Endometrium (tissue), 2 donors: ENCODE results near the gene FAM229B.
"Not testable (repeated sequence)": the region's sequence is repeated elsewhere in the genome, so short reads cannot be mapped to it uniquely, and the experiment has no call there.

Experiments used
- FAIRE-seq: peaks from 2 replicates; lab custom pipeline; 2012; peaks lifted over from hg19 to GRCh38; lab: Jason Lieb, UNC
- donor health status: control.
- donor health status: control.

Gene FAM229B

GRCh38 chr6:112087136-112087911, at the start of gene FAM229B, which contains the start of gene TUBE1:
Gene FAM229B (plus strand): TSS chr6:112087591. CDS start chr6:112099284, 11,693 bp downstream.
Gene TUBE1 (minus strand): TSS chr6:112087482. CDS start chr6:112087434, 48 bp downstream.
- FAIRE-seq: peak; percentile 68

- FAIRE-seq: no peak
Measured at GRCh38 chr6:112037783-112038216, 49.6 kb upstream of the FAM229B start.

GRCh38 chr6:112038268-112038667, 49.1 kb upstream of the FAM229B start:
- no peak for FAIRE-seq

GRCh38 chr6:112038756-112039430, 48.5 kb upstream of the FAM229B start:
- no peak for FAIRE-seq

- FAIRE-seq: no peak
Measured at GRCh38 chr6:112039431-112039770, 48.0 kb upstream of the FAM229B start.

GRCh38 chr6:112040956-112041355, 46.4 kb upstream of the FAM229B start:
- peak; percentile 59 for FAIRE-seq

- FAIRE-seq: no peak
Measured at GRCh38 chr6:112041535-112041934, 45.9 kb upstream of the FAM229B start.

GRCh38 chr6:112043032-112044007, 44.1 kb upstream of the FAM229B start:
- peak; percentile 79 for FAIRE-seq

GRCh38 chr6:112044196-112044595, 43.2 kb upstream of the FAM229B start:
- no peak for FAIRE-seq

GRCh38 chr6:112044856-112045255, 42.5 kb upstream of the FAM229B start:
- FAIRE-seq: no peak

- not testable (repeated sequence) for FAIRE-seq
Measured at GRCh38 chr6:112047523-112047922, 39.9 kb upstream of the FAM229B start.

GRCh38 chr6:112049026-112049799, 38.2 kb upstream of the FAM229B start:
- FAIRE-seq: no peak

- no peak for FAIRE-seq
Measured at GRCh38 chr6:112049996-112050395, 37.4 kb upstream of the FAM229B start.

GRCh38 chr6:112050429-112050828, 37.0 kb upstream of the FAM229B start:
- no peak for FAIRE-seq

GRCh38 chr6:112051251-112051740, 36.1 kb upstream of the FAM229B start:
- not testable (repeated sequence) for FAIRE-seq

- FAIRE-seq: no peak
Measured at GRCh38 chr6:112054001-112054400, 33.4 kb upstream of the FAM229B start, which contains the start of gene CCN6. Gene CCN6 (plus strand): TSS chr6:112054104. CDS start chr6:112054358, 254 bp downstream.

GRCh38 chr6:112054555-112055190, 32.7 kb upstream of the FAM229B start:
- FAIRE-seq: no peak

- FAIRE-seq: no peak
Measured at GRCh38 chr6:112058243-112059032, 29.0 kb upstream of the FAM229B start.

- FAIRE-seq: no peak
Measured at GRCh38 chr6:112061605-112062004, 25.8 kb upstream of the FAM229B start.

- FAIRE-seq: no peak
Measured at GRCh38 chr6:112062966-112063365, 24.4 kb upstream of the FAM229B start.
